ENCODE results near the gene IL27RA. TPM values are rescaled to one million over a fixed set of nuclear protein-coding genes. Genes with fewer than 3 reads are reported as not detected.

The IL27RA gene
- total RNA-seq: 0.75 and 2.1 TPM in 2 replicates

DNA sequence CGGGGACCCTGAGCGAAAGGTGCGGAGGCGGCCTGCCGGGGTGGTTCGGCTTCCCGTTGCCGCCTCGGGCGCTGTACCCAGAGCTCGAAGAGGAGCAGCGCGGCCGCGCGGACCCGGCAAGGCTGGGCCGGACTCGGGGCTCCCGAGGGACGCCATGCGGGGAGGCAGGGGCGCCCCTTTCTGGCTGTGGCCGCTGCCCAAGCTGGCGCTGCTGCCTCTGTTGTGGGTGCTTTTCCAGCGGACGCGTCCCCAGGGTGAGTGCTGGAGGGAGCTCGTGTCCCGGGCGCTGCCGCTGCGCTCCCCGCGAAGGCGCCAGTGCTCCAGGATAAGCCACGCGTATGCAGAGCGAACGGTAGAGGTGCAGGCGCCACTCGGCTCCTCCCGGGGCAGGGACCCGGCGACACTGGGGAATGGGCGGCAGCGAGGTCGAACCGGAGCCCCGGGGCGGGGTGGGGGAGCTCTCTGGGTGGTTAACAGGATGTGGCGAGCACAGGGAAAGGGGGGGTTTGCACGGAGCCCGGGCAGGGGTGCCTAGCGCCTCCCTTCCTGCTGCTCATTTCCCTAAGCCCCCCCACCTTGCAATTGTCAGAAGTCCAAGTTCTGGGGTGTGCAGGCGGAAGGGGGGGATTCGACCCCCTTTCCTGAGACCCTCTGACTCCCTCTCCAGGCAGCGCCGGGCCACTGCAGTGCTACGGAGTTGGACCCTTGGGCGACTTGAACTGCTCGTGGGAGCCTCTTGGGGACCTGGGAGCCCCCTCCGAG is at the start of gene IL27RA:
IL27RA (plus strand) TSS at position 44 of the 762 bp plus-strand sequence; CDS start at position 155, 111 bp downstream.

DNA sequence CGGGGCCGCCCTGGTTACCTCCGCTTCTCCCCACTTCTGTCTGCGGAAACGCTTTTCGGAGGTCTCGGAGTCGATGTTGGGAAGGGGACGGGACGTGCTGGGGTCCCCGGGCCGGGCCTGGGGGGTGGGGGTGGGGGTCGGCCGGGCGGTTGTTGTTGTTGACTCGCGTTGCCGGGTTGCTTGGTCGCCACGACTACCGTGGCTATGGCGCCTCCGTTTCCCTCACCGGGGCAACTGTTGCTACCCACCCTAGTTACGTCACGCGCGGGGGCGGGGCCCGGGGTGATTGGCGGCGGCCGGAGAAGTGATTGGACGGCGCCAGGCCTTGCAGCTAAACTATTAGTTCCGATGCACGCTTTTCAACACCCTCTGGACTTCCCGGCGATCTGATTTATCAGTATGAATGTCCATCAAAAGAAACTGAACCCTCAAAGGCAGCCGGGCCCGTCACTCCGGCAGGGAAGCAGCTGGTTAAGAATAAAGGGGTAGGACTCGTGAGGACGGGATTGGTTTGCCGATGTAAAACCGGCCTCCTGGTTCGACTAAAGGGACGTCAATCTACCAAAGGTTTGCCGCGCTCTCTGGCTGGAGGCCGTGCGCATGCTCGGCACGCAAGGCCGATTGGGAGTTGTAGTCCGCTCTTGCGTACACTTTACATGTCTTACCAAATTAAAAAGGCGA is 25.3 kb upstream of the IL27RA start, which contains the start of gene RFX1:
RFX1 (minus strand) TSS at position 236 of the 681 bp plus-strand sequence. CDS start 12,477 bp downstream, outside the sequence.

DNA sequence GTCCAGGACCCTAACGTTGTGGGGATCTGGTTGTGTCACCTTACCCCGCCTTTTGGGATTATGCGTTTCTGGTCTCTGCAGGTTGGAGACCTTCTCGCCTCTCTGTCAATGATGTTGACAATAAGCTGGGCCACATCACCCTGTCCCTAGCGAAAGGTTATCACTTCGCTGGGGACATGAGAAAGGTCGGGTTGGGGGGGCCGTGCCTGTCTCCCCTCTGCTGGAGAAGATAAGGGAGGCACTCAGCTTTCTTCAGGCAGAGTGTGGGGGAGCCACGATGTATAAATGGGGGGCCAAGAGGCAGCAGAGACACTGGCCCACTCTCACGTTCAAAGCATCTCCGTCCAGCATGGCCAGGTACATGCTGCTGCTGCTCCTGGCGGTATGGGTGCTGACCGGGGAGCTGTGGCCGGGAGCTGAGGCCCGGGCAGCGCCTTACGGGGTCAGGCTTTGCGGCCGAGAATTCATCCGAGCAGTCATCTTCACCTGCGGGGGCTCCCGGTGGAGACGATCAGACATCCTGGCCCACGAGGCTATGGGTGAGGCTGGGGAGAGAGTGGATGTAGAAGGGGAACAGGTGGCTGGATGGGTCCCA is 3.6 kb upstream of the IL27RA start, which contains the start of gene RLN3:
RLN3 (plus strand) TSS at position 293 of the 595 bp plus-strand sequence; CDS start at position 350, 57 bp downstream.

DNA sequence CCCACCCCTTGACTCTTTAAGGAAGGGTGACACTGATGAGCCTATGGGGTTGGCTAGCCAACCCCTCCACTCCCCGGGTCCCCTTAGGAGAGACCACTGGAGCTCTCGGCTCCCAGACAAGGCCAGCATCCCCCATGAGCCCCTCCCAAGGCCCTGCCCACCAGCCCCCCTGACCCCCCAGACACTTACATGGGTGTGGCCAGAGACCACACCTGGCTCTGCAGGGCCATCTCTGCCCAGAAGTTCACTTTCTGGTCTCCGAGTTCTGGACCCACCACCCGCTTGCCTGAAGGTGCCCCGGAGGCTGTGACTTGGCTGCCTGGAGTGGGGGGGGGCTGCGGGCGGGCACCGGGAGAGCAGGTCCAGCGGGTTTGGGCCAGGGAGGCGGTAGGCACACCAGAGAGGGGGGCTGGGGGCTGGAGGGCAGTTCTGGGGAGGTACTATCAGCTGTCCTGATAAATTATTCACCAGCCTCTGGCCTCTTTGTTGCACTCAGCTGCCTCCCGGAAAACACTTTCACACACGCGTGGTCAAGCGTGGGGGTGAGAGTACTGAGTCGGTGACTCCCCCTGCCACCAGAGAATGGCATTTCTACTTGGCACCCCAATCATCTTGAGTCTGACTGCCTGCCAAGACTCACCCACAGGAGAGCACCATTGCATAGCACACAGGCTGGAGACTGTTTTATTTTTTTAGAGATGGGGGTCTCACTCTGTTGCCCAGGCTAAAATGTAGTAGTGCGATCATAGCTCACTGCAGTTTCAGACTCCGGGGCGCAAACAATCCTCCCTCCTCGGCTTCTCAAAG is 30.4 kb downstream of the IL27RA start, which contains the start of gene PALM3:
PALM3 (minus strand) TSS at position 326 of the 807 bp plus-strand sequence; CDS start at position 230, 96 bp downstream.

DNA sequence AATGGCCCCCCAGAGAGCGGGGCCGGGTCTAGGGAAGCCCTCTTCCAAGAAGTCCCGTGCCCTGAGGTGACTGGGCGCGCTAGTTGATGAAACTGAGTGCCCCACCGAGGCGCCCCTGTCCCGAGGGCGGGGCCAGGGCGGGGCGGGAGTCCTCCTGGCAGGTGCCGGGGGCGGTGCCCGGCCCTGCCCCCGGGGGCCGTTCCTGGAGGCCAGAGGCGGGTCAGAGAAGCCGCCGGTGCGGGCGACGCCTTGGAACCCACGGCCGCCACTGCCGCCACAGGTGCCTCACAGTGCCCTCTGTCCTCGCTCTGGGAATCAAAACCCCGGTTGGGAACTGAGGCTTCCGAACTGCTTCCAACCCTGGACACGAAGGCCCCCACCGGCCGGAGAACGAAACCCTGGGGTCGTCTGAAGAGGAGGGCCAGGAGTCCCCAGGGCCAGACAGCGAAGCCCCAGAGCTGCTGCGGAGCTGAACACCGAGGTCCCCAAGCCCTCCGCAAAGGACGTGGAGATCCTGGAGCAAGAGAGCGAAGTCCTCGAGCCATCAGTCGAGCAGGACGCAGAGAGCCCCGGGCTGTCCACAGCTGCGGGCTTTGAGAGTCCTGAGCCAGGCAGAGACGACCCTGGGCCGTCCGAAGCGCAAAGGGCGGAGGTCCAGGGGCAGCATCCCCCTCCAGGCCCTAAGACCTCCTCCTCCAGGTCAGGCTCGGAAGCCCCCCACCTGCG is 41.1 kb downstream of the IL27RA start, which contains the start of gene MISP3:
MISP3 (plus strand) TSS at position 252 of the 726 bp plus-strand sequence. CDS start 524 bp downstream, outside the sequence.

DNA sequence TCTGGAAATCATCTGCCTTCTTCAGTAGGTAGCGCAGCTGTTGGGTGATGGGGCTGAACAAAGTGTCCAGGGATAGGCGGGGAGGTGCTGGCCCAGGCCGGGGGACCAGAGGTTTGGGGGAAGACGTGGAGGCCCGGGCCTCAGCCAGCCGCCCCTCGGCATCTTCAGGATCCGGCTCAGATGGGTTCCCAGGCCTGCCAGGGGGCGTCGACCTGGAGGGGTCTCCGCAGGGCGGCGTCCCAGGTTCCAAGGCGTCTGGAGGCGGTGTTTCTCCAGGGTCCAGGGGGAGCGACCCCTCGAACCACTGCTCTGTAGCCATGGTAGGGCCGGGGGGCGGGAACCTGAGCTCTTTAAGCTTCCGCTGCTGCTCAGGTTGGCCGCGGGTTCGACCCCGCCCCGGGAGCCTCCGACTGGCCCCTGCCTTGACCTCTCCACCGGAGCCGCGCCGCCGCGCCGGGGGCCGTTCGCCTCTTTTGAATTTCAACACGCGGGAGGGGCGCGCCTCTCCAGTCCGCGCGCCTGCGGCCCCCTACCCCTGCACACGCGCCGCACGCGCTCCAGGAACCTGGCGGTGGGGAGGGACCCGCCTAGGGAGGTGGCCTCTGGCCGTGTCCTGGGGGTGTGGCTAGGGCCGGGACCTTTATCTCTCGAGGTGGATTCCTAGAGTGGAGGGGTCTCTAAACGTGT is 53.9 kb downstream of the IL27RA start, which contains the start of gene C19orf67:
C19orf67 (minus strand) TSS at position 475 of the 687 bp plus-strand sequence; CDS start at position 319, 156 bp downstream.

GRCh38 chr19:14090509-14091080 is 59.0 kb downstream of the IL27RA start, which contains the start of gene SAMD1:
TSS of gene SAMD1 (minus strand) at chr19:14090751.

Other genes with a start within 250 kb of the IL27RA start
- 2.5 and 2.9 TPM in 2 replicates for gene ZSWIM4, start 236.3 kb upstream of the IL27RA start, total RNA-seq
- not detected in 2 replicates for gene NANOS3, start 154.6 kb upstream of the IL27RA start, total RNA-seq
- gene BRME1, start 125.6 kb upstream of the IL27RA start, total RNA-seq: 0.87 and 1.2 TPM in 2 replicates
- 5.2 and 8.3 TPM in 2 replicates for gene CC2D1A, start 125.6 kb upstream of the IL27RA start, total RNA-seq
- 0.66 and 0.87 TPM in 2 replicates for gene PODNL1, start 93.3 kb upstream of the IL27RA start, total RNA-seq
- 7.5 and 8.6 TPM in 2 replicates for gene DCAF15, start 79.3 kb upstream of the IL27RA start, total RNA-seq
- 2.9 and 3.0 TPM in 2 replicates for gene RFX1, start 25.4 kb upstream of the IL27RA start, total RNA-seq
- not detected in 2 replicates for gene RLN3, start 3.6 kb upstream of the IL27RA start, total RNA-seq
- gene PALM3, start 30.3 kb downstream of the IL27RA start, total RNA-seq: 0.12 TPM in 1 of 2 replicates, not detected in the other
- gene MISP3, start 41.0 kb downstream of the IL27RA start, total RNA-seq: 0.26 and 0.75 TPM in 2 replicates
- not detected in 2 replicates for gene C19orf67, start 54.0 kb downstream of the IL27RA start, total RNA-seq
- gene SAMD1, start 59.0 kb downstream of the IL27RA start, total RNA-seq: 12.4 and 15.3 TPM in 2 replicates
- 52.2 and 60.1 TPM in 2 replicates for gene PRKACA, start 86.0 kb downstream of the IL27RA start, total RNA-seq
- 6.7 and 12.6 TPM in 2 replicates for gene ASF1B, start 104.8 kb downstream of the IL27RA start, total RNA-seq
- 2.4 and 3.3 TPM in 2 replicates for gene ADGRL1, start 174.4 kb downstream of the IL27RA start, total RNA-seq

All from aortic smooth muscle cell (primary cell).